ENCODE measurements around the gene PTPRN2. TPM values are rescaled to one million over a fixed set of nuclear protein-coding genes. Genes with fewer than 3 reads are reported as not detected.

The PTPRN2 gene
- total and polyA plus RNA-seq, 2 donors (not counting 3 experiments of a cell fraction or from before 2014, with no cell fraction given): 0.62 to 0.88 TPM

DNA sequence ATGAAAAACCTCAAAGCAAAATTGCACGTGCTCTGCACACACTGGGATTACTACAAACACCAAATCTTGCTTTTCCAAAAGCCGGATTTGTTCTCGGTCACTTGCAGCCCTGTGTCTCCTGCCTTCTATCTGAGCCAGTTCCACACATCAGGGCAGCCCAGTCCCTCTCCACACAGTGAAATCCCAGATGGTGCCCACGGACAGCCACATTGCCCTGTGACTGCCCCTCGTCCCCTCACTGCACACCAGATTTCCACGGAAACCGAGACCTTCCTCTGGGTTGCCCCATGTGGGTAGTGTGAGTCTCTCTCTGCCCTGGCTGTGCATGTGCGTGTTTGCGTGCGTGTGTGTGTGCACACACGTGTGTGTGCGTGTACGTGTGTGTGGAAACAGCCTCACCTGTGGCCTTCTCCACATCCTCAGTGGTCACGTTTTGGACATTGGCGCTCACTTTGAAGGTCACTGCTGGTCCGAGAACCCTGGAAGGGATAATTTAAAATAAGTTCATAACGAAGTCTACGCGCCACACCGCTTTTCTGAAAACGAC is 506.7 kb downstream of the PTPRN2 start:
- no TSS peak for BruUV-seq (replicated peaks)
- no peak overlapping the region for H3K4me3 ChIP-seq (replicated peaks in 1 of 3; ENCODE audit: insufficient read depth in 1 of 3, low read depth in 1 of 3, low read length in 3 of 3)
- no peaks in the 10 kb centered on the region for H4K20me1 ChIP-seq (replicated peaks; ENCODE audit: control insufficient read depth, extremely low read depth, insufficient read depth, low read length)
- H3K27ac ChIP-seq (ENCODE audit: insufficient read depth, low read depth, low read length): no peak overlapping the region
- CTCF ChIA-PET: no interaction called here
- no peak overlapping the region for H3K4me2 ChIP-seq (ENCODE audit: insufficient read depth, low read length)
- FAIRE-seq (no peak), DNase-seq (ENCODE audit: low read depth, low spot score) (no peak)
- H3K36me3 ChIP-seq (ENCODE audit: control insufficient read depth in 2 of 2, extremely low read depth in 1 of 2, insufficient read depth in 2 of 2, low read length in 2 of 2): no peaks in the 10 kb centered on the region
- no peak overlapping the region for H3K9ac ChIP-seq (replicated peaks; ENCODE audit: extremely low read depth, insufficient read depth, low read length)
- POLR2A ChIA-PET: no interaction called here
- H2AFZ ChIP-seq (ENCODE audit: low read depth, low read length): no peak overlapping the region
- no peaks in the 10 kb centered on the region for H3K4me1 ChIP-seq (ENCODE audit: control insufficient read depth, extremely low read depth, insufficient read depth, low read length)
- no peaks in the 10 kb centered on the region for H3K27me3 ChIP-seq (ENCODE audit: control insufficient read depth in 2 of 2, insufficient read depth in 2 of 2, low read length in 2 of 2)
- no peaks in the 10 kb centered on the region for H3K79me2 ChIP-seq (ENCODE audit: control insufficient read depth, insufficient read depth, low read length)
- no peaks in the 10 kb centered on the region for H3K9me1 ChIP-seq (replicated peaks; ENCODE audit: control insufficient read depth, extremely low read depth, insufficient read depth, low read length)
- H3K9me3 ChIP-seq (replicated peaks; ENCODE audit: control insufficient read depth, insufficient read depth, low read length): peaks cover 6% of the 10 kb centered on the region
- TF ChIP-seq, protein P1, sequence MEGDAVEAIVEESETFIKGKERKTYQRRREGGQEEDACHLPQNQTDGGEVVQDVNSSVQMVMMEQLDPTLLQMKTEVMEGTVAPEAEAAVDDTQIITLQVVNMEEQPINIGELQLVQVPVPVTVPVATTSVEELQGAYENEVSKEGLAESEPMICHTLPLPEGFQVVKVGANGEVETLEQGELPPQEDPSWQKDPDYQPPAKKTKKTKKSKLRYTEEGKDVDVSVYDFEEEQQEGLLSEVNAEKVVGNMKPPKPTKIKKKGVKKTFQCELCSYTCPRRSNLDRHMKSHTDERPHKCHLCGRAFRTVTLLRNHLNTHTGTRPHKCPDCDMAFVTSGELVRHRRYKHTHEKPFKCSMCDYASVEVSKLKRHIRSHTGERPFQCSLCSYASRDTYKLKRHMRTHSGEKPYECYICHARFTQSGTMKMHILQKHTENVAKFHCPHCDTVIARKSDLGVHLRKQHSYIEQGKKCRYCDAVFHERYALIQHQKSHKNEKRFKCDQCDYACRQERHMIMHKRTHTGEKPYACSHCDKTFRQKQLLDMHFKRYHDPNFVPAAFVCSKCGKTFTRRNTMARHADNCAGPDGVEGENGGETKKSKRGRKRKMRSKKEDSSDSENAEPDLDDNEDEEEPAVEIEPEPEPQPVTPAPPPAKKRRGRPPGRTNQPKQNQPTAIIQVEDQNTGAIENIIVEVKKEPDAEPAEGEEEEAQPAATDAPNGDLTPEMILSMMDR (IDR thresholded peaks at IDR 0.05; ENCODE audit: extremely low read depth in 1 of 2, insufficient read depth in 1 of 2, low read depth in 1 of 2, low read length in 2 of 2): no peak
- TF ChIP-seq POLR2AphosphoS5 (IDR thresholded peaks at IDR 0.05; ENCODE audit: insufficient read depth, low read depth, low read length): no peak
- no peak for TF ChIP-seq POLR2A (IDR thresholded peaks at IDR 0.05; ENCODE audit: low read depth, low read length)
- no peak for TF ChIP-seq FOS (IDR thresholded peaks at IDR 0.05; ENCODE audit: borderline replicate concordance, insufficient read depth, low read length)
- TF ChIP-seq MYC (IDR thresholded peaks at IDR 0.05; ENCODE audit: low read depth, low read length): no peak
- TF ChIP-seq EZH2 (IDR thresholded peaks at IDR 0.05; ENCODE audit: borderline replicate concordance, low read depth, low read length, severe bottlenecking): no peak
- no peak for TF ChIP-seq JUN (IDR thresholded peaks at IDR 0.05; ENCODE audit: borderline replicate concordance, insufficient read depth, insufficient read length, low read depth)
- TF ChIP-seq, protein P2, sequence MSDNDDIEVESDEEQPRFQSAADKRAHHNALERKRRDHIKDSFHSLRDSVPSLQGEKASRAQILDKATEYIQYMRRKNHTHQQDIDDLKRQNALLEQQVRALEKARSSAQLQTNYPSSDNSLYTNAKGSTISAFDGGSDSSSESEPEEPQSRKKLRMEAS (IDR thresholded peaks at IDR 0.05; ENCODE audit: insufficient read depth, insufficient read length): no peak
- TF ChIP-seq GATA2 (IDR thresholded peaks at IDR 0.05; ENCODE audit: insufficient read depth, insufficient read length, low read depth, low read length): no peak
- dilution Hi-C loops (cut with MboI; ENCODE audit: extremely low pct_ligation_motif_present, low sequenced_read_pairs): no loop called here
- intact Hi-C loops (cut with micrococcal nuclease): no loop called here

All from endothelial cell of umbilical vein (primary cell).